ENCODE results near the gene PRKCG.

Gene PRKCG

GRCh38 chr19:53873773-53874605 is 8.0 kb upstream of the PRKCG start:
- DNase-seq, result no peak

- no peak for DNase-seq
Measured at GRCh38 chr19:53874606-53874990, 7.4 kb upstream of the PRKCG start.

GRCh38 chr19:53875602-53876325 is 6.2 kb upstream of the PRKCG start:
- no peak for DNase-seq

- no peak for DNase-seq
Measured at GRCh38 chr19:53876651-53877224, 5.3 kb upstream of the PRKCG start.

GRCh38 chr19:53877361-53877766 is 4.6 kb upstream of the PRKCG start:
- no peak for DNase-seq

- no peak for DNase-seq
Measured at GRCh38 chr19:53878776-53879139, 3.2 kb upstream of the PRKCG start.

- peak; percentile 98 for DNase-seq
Measured at GRCh38 chr19:53879140-53880081, 2.6 kb upstream of the PRKCG start.

- no peak for DNase-seq
Measured at GRCh38 chr19:53880711-53881481, 1.1 kb upstream of the PRKCG start.

- DNase-seq, result no peak
Measured at GRCh38 chr19:53882391-53883050, 524 bp downstream of the PRKCG start.

- no peak for DNase-seq
Measured at GRCh38 chr19:53883231-53883661, 1.2 kb downstream of the PRKCG start.

- DNase-seq, result no peak
Measured at GRCh38 chr19:53883741-53884140, 1.7 kb downstream of the PRKCG start.

GRCh38 chr19:53884256-53884655 is 2.3 kb downstream of the PRKCG start:
- no peak for DNase-seq

GRCh38 chr19:53885036-53885435 is 3.0 kb downstream of the PRKCG start:
- DNase-seq, result no peak

GRCh38 chr19:53892301-53892980 is 10.4 kb downstream of the PRKCG start:
- DNase-seq, result no peak

- DNase-seq, result no peak
Measured at GRCh38 chr19:53892981-53893325, 11.0 kb downstream of the PRKCG start.

GRCh38 chr19:53894707-53895106 is 12.7 kb downstream of the PRKCG start:
- no peak for DNase-seq

- DNase-seq, result no peak
Measured at GRCh38 chr19:53896682-53897081, 14.7 kb downstream of the PRKCG start.

- DNase-seq, result no peak
Measured at GRCh38 chr19:53897459-53897858, 15.5 kb downstream of the PRKCG start.

GRCh38 chr19:53898166-53898565 is 16.2 kb downstream of the PRKCG start:
- no peak for DNase-seq

GRCh38 chr19:53898636-53899341 is 16.8 kb downstream of the PRKCG start:
- no peak for DNase-seq

Data from retina (tissue), 1 donor.